ENCODE results near the gene OR2Z1. TPM values are rescaled to one million over a fixed set of nuclear protein-coding genes. Genes with fewer than 3 reads are reported as not detected.

The OR2Z1 gene
- total RNA-seq = not detected

- TF ChIP-seq CTCF (IDR thresholded peaks at IDR 0.05; ENCODE audit: low read depth) = no peak
Measured at GRCh38 chr19:8721334-8721733, at the start of gene OR2Z1. Gene OR2Z1, plus strand, starts transcription at chr19:8721634. Its CDS starts 9,395 bp downstream, at chr19:8731029.

DNA sequence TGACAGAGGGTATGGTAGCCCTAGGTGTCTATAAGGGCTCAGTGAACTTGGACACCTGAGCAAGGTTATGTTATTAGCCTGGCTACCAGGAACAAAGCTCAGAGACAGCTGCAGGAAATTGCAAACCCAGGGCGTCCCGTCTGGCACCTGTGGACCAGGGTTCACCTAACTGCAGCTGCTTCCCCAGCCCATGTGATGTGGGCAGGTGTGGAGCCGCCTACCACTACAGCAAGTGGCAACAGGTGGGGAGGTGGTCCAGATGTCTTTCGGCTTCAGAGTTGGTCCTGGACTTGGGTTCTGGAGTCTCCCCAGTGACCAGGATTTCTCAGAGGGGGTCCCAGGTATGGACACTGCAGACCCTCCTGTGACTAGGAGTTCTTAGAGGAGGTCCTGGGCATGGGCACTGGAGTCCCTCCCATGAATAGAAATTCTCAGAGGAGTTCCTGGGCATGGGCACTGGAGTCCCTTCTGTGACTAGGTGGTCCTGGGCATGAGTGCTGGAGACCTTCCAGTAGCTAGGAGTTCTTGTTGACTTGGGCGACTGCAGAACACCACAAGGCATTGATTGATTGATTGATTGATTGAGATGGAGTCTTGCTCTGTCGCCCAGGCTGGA is 48.0 kb upstream of the OR2Z1 start:
- no peak for TF ChIP-seq CTCF (IDR thresholded peaks at IDR 0.05; ENCODE audit: low read depth)

DNA sequence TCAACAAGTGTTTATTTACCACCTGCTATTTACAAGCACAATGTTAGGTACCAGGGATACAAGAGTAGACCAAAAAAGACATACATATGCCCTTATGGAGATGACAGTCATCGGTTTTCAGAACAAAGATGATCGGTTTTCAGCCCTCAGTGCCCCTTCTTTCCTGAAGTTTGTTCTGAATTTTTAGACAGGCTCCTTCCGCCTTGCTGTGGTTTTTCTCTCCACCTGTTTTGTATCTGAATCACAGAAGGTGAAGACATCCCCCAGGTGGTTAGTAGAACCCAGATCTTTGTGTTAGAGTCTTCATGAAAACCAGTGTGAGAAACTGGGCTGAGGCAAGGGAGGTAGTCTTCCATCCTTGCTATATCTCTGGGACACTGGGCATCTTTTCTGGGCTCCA is 46.4 kb upstream of the OR2Z1 start:
- TF ChIP-seq CTCF (IDR thresholded peaks at IDR 0.05; ENCODE audit: low read depth) = no peak

DNA sequence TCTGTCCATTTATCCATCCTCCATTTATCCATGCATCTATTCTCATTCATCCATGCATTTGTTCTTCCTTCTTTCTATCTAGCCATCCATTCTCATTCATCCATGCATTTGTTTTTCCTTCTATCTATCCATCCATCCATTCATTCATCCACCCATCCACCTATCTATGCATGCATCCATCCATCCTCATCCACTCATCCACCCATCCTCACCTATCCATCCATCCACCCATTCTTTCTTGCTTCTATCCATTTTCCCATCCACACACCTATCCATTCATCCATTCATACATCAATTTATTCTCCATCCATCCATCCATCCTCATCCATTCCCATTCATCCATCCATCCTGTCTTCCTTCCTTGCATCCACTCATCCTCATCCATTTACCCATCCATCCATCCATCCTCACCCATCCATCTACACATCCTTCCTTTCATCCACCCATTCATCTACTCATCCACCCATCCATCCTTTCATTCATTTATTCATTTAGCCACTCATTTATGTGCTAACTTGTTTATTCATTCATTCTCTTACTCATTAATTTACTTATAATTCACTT is 43.1 kb upstream of the OR2Z1 start:
- no peak for TF ChIP-seq CTCF (IDR thresholded peaks at IDR 0.05; ENCODE audit: low read depth)

- TF ChIP-seq CTCF (IDR thresholded peaks at IDR 0.05; ENCODE audit: low read depth) = no peak
Measured at GRCh38 chr19:8680676-8681344, 40.6 kb upstream of the OR2Z1 start.

GRCh38 chr19:8681345-8682029 is 39.9 kb upstream of the OR2Z1 start:
- TF ChIP-seq CTCF (IDR thresholded peaks at IDR 0.05; ENCODE audit: low read depth) = no peak

GRCh38 chr19:8682472-8682871 is 39.0 kb upstream of the OR2Z1 start:
- TF ChIP-seq CTCF (IDR thresholded peaks at IDR 0.05; ENCODE audit: low read depth) = no peak

Measured in subcutaneous adipose tissue (tissue), 4 donors.